Measurements from ENCODE around the gene MAGEF1. TPM values are rescaled to one million over a fixed set of nuclear protein-coding genes. Genes with fewer than 3 reads are reported as not detected.

The MAGEF1 gene
- polyA plus RNA-seq, 1 donor: 74.6 TPM

- no peak for DNase-seq (ENCODE audit: low read depth)
These were observed 13.4 kb upstream of the MAGEF1 start for GRCh38 chr3:184725176-184725719.

DNA sequence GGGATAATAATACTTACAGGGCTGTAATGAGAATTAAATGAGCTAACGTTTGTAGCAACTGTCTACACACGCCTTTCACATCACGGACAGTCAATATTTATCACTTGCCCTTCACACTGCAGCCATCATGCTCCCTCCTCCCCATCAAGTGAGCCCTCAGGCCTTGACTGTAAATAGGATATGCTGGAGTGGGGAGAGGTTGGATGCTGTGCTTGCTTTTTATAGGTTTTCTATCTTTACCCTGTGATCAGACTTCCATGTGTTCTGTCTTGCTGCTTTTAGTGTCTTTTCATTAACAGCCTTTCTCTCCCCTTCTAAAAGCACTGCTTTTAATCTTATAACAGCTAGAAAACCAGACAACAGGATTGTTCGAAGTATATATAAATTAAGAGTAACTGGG is 12.8 kb upstream of the MAGEF1 start:
- DNase-seq (ENCODE audit: low read depth): no peak

DNA sequence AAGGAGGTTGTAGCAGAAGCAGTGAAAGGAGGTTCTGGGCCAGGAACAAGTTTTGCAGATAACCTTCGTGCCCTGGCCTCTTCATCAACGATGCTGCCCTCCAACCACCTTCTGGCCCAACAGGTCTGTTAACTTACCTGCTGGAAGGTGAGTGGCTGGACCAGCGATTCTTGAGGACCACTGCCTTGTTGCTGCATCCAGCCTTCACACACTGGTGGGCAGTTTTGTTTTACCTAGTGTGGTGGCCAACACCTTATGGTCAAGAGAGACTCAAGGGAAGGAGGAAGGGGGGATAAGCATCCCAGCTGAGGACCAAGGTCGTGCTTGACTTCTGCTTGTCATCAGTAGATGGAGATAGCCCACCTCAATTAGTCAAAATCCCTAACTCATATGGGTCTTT is 7.8 kb upstream of the MAGEF1 start:
- DNase-seq (ENCODE audit: low read depth): no peak

- DNase-seq (ENCODE audit: low read depth): no peak
These were observed 6.6 kb upstream of the MAGEF1 start for GRCh38 chr3:184718431-184718830.

DNA sequence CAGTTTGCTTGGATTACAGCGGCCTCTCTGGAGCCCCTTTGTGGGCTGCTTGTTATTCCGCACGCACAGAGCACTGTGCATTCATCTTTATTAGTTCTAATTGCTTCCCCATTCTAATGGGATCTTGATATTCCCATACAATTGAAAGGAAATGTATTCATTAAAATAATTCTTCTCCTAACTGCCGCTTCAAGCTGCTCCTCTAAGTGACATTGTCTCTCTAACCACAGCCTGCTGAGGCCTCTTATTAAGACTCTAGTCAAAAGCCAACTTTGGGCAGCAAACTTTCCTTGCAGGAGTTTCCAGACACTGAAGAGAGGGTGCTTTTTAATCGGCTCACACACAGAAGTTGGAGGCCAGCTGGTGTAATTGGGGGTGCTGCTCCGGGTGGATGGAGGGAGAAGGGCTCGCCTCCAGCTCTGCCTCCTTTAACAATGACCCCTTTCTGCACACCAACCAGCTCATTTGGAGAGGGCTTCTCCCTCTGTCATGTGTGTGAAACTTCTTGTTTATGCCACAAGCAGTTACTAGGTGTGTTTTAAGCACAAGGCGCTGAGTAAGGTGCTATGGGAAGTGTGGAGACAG is 5.6 kb upstream of the MAGEF1 start:
- DNase-seq (ENCODE audit: low read depth): no peak

DNA sequence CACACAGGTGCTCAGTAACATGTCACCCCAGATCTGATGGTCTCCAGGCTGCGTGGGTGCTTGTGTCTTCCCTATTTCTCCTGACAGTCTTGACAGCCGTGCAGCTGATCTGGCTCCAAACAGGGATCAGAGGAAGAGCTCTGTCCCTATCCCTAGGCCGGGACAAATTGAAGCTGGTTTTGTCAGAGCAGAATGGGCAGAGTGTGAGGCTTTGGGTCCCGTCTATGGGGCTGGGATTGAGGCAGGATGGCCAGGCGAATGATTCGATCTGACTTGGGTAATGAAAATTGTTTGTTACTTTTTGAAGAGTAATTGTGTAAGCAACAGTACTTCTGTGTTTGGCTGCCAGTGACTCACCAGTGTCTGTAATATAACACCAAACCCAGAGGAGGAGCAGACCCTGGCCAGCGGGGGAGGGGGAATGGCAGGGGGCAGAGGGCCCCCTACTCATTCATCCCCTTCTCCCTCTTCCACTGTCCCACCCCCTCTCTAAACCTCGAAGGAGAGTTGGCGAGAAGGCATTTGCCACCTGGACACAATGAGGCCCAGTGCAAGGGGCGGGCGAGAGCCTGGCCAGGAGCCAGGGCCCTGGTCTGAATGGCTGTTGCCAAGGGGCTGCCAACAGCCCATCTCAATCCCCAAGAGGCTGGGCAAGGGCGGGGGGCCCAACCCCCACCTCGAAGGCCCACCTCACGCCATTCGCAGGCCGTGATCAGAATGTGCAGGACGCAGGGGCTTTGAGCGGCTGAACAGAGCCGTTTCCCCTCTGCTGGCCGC is 4.9 kb upstream of the MAGEF1 start:
- DNase-seq (ENCODE audit: low read depth): no peak

DNA sequence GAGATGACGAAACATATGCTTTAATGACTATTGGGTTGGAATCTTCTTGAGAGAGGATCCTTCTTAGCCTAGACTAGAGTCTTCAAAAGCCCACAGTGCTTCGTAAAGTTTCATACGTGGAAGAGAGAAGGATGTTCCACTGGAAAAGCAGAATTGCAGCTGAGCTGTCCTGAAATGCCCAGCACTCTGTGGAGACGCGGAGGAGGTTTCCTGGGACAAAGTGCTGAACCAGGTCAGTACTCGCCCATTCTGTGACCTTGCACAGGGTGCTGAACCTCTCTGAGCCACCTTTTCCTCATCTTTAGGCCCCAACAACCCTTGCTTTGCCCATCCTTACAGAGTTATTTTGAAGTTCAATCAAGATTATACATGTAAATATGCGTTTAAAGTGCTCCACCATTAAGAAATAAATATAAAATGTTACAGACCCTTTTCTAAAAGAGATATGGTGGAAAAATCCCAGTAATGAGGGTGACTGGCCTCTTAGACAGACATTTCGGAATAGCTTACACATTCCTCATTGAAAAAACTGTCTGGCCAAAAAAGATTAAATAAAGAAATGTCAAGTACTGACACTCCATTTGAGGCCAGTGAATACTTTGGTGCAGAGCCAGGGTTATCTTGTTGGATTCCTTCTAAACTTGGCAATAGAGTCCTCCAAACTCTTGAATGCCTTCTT is 4.2 kb upstream of the MAGEF1 start:
- DNase-seq (ENCODE audit: low read depth): no peak

- no peak for DNase-seq (ENCODE audit: low read depth)
These were observed 1.7 kb upstream of the MAGEF1 start for GRCh38 chr3:184713521-184713920.

GRCh38 chr3:184713040-184713355 is 1.1 kb upstream of the MAGEF1 start:
- no peak for DNase-seq (ENCODE audit: low read depth)

DNA sequence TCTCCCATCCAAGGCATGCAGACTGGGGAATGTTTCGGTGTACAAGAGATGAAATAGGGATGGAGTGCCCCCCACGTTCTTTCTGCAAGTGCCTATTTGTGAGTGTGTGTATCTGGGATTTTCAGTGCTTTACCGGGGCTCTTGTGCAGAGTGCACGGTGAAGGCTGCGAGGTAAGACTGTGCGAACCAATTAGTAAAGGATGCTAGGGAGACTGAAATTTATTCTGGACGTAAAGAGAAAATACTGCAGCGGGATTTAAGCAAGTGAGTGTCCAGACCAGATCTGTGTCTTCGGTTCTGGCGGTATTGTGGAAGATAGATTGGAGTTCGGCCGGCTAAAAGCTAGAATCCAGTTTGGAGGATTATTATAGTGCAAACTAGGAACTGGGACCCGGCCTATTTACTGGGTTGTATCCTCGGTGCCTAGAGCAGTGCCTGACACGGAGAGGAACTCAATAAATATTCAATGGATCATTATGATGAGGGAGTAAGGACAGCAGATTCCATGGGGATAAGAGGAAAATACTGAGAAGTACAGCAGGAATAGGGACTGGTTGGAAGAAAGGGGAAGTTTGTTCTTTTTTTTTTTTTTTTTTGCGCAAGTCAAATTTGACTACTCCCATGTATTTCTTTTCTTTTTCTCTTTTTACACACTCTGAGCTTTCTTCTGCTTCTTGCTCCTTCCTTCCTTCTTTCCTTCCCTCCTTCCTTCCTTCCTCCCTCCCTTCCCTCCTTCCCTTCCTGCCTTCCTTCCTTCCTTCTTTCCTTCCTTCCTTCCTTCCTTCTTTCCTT is 580 bp upstream of the MAGEF1 start:
- DNase-seq (ENCODE audit: low read depth): no peak

DNA sequence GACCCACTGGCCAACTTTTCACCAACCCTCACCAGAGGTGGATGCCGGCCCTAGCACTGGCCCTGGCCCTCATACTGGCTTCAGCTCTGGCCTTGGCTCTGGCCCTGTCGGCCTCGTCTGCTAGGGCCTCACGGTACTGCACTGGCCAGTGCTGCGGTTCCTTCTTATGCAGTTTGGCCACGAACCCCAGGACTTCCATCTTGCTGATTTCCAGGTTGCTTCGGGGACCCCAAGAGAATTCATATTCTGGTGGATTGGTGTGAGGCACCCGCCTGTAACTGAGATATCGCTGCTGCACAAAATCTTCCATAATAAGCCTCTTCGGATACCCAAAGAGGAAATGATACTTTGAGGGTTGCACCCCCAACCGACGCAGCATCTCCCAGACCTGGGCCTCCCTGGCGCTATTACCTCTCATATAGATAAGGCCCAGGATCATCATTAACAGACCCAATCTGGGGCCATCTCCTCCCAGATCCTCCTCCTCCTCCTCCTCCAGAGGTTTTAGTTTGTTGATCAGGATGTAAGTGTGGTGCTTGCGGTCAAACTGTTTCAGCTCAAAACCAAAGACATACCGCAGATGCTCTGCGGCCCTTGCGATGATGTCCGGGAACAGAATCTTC is 883 bp downstream of the MAGEF1 start:
- DNase-seq (ENCODE audit: low read depth): no peak

DNA sequence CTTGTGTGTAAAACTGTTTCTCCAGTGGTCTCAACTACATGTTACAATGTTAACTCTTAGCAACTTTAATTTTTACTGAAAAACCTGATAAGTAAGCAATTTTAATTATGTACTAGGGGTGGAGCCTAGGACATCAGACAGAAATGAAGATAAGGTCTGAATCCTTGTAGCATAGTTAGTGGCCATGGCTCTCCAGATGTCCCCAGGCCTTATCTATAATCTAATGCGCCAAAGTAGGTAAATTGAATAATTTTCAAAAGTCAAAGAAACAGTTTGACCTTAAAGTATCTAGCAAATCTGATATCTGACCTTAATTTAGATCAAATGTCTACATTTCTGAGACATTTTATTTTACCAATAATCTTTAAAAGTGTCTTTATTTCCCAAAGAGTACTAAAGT is 8.2 kb downstream of the MAGEF1 start:
- DNase-seq (ENCODE audit: low read depth): no peak

- DNase-seq (ENCODE audit: low read depth): no peak
These were observed 11.1 kb downstream of the MAGEF1 start for GRCh38 chr3:184700759-184701158.

DNA sequence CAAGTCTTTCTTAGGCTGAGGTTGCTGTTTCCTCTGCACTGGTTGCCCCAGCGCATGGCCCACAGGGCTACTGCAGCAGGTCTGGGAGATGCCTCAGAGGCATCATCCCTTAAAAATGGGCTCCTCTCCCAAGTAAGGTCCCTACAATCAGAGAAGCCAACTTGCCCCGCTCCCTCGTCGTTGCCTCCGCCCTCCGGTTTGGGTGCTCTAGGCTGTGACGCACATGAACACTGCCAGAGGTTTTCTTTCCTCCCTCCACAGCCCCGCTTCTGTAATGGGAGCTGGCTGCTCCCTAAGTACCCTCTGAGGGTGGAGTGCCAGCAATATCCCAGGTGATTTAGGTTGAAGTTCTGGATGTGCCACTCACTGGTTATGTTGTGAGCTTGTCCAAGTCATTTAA is 14.0 kb downstream of the MAGEF1 start:
- DNase-seq (ENCODE audit: low read depth): no peak

GRCh38 chr3:184696697-184697096 is 15.2 kb downstream of the MAGEF1 start:
- DNase-seq (ENCODE audit: low read depth): no peak

DNA sequence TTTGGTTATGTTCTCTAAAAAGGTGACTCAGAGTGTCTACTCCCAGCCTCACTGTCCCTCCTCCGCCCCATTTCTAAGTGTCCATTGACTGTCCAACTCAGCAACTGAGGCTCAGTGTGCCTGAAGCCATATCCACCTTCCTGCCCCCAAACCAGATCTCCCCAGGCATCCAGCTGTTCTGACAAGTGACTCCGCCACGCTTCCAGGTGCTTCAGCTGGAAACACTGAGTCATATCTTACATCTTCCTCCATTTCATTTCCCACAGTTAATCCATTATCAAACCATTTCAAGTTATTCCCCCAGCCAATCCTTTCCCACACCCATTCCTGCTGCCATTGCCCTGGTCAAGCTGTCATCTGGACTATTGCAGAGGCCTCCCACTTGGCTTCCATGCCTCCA is 17.1 kb downstream of the MAGEF1 start:
- DNase-seq (ENCODE audit: low read depth): no peak

GRCh38 chr3:184694133-184694665 is 17.7 kb downstream of the MAGEF1 start:
- no peak for DNase-seq (ENCODE audit: low read depth)

DNA sequence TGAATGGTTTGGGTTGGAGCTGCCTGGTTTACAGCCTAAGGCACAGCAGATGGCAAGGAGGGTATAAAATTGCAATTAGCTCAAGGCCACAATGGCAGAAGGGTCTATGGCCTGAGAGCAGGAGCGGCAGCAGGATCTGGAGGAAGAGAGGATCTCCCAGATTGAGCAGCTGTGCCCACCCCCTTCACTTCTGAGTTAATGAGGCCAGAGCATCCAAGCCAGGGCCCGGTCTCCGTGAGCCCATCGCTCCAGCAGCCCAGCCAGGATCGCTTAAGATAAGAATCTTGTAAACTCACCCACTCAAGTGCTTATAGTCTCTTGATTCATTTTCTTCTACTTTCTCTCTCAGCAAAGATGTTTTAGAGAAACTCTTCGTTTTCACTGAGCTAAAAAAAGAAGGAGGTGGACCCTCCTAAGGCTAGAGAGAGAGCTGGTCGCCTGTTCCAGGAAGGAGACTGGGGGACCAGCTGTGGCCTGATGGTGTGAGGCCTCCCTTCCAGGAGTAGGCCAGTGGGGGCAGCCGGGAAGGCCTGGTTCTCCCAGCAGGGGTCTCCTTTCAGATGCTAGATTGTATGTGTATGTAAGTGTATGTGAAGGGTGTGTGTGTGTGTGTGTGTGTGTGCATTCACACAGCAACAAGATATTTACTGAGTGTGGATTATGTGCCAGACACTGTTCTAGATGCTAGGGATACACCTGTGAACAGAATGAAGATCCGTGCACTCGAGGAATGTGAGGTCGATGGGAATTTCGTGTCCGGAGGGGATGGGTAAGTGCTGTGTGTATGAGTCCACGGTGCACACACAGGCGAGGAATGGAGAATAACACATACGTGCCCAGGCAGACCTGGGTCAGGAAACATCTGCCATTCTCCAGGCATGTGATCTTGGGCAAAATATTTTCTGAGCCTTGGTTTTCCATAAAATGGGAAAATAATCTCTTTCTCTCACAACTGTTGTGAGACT is 18.6 kb downstream of the MAGEF1 start:
- no peak for DNase-seq (ENCODE audit: low read depth)

DNA sequence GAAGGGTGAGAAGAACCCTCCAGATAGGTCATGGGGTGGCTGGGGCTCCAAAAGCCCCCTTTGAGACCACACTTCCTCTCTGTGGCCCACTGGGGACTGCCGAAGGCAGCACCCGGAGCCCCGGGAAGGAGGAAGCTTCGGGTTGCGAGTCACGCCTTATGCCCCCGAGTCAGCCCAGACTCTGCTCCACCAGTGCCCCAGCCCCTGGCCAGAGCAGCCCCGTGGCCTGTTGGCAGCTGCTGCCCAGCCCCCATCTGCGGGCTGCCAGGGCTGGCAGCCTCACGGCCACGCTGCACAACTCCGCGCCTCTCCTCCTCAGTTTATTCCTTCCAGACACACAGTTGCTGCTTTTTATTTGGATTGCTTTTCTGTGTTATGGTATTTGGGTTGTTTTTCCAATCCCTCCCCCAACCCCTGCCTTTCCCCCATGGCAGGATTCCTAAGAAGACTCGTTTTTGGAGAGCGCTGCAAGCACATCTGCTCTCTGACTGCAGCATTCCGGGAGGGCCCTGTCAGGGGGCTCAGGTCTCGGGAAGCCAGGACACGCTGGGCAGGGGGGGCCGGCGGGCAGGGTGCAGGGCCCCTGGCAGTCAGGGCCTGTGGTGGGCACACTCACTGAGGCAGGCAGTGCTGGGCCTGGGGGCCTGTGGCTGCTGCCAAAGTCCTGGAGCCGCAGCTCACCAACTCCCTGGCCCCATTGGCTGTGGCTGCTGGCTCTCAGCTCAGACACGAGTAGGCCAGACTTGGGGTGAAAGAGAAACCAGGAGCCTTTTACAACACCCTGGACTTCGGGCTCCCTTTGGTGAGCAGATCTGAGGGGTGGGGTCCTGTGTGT is 20.2 kb downstream of the MAGEF1 start:
- DNase-seq (ENCODE audit: low read depth): peak; percentile 90
